HG02571 (cell line): ENCODE measurements around the gene CASP8.
A peak's percentile ranks its signal among the peaks of the same experiment; 100 is the strongest.

ENCODE experiments used
- ATAC-seq: cut with Tn5 transposase; IDR thresholded peaks from one replicate; pipeline ENCODE4 v1.9.1; 2021; ENCODE audit warnings: mild to moderate bottlenecking, moderate library complexity; ENCODE audit not compliant: unreplicated experiment

CASP8 gene

GRCh38 chr2:201260302-201260800 is at the start of gene CASP8:
Gene CASP8, plus strand, starts transcription at chr2:201260536. Its CDS starts 5,951 bp downstream, at chr2:201266487.
- ATAC-seq: peak; percentile 33

- ATAC-seq: no peak
Observed at GRCh38 chr2:201215963-201216362, 44.4 kb upstream of the CASP8 start.

GRCh38 chr2:201216918-201217317 is 43.4 kb upstream of the CASP8 start:
- ATAC-seq: no peak

- no peak for ATAC-seq
Observed at GRCh38 chr2:201218780-201219179, 41.6 kb upstream of the CASP8 start.

- ATAC-seq: no peak
Observed at GRCh38 chr2:201219328-201220096, 40.8 kb upstream of the CASP8 start.

- no peak for ATAC-seq
Observed at GRCh38 chr2:201220102-201220570, 40.2 kb upstream of the CASP8 start.

GRCh38 chr2:201223089-201224073 is 37.0 kb upstream of the CASP8 start:
- peak; percentile 92 for ATAC-seq

GRCh38 chr2:201228271-201228911 is 31.9 kb upstream of the CASP8 start:
- ATAC-seq: no peak

GRCh38 chr2:201228912-201229290 is 31.4 kb upstream of the CASP8 start:
- no peak for ATAC-seq

- peak; percentile 41 for ATAC-seq
Observed at GRCh38 chr2:201231781-201232466, 28.4 kb upstream of the CASP8 start.

GRCh38 chr2:201232467-201232815 is 27.9 kb upstream of the CASP8 start:
- ATAC-seq: no peak

- peak; percentile 94 for ATAC-seq
Observed at GRCh38 chr2:201233192-201233811, 27.0 kb upstream of the CASP8 start.

- ATAC-seq: peak; percentile 23
Observed at GRCh38 chr2:201233812-201234662, 26.3 kb upstream of the CASP8 start.

- ATAC-seq: no peak
Observed at GRCh38 chr2:201234663-201235135, 25.6 kb upstream of the CASP8 start.

- ATAC-seq: no peak
Observed at GRCh38 chr2:201235860-201236811, 24.2 kb upstream of the CASP8 start.

GRCh38 chr2:201237486-201238123 is 22.7 kb upstream of the CASP8 start:
- ATAC-seq: no peak
